HepG2 (cell line): Measurements from ENCODE around the gene TEX47. TPM values are rescaled to one million over a fixed set of nuclear protein-coding genes. Genes with fewer than 3 reads are reported as not detected.

Experiments used
- ATAC-seq: fragments of 200-7000 bp; cut with Tn5 transposase; 3 replicates; pipeline ENCODE4 v1.9.1; 2020; ENCODE audit warnings: mild to moderate bottlenecking, moderate library complexity
- BruUV-seq: library from RNA; stranded (reverse); fragments of 400-500 nt; replicated peaks from 2 replicates; lab custom pipeline; 2021; lab: Mats Ljungman, UMichigan
- CTCF ChIA-PET: fragments of 300-600 bp; formaldehyde crosslinking; extraction: SDS; loops from one replicate; lab custom pipeline; 2021; ENCODE audit warnings: low total read pairs, inconsistent platforms, low intra/inter-chr PET ratio; lab: Yijun Ruan, JAX
- POLR2A ChIA-PET: fragments of 350-600 bp; sonication (Branson Sonifier 250); formaldehyde crosslinking; loops from one replicate; lab custom pipeline; 2020; ENCODE audit warnings: antibody characterized with exemption, inconsistent platforms; lab: Yijun Ruan, JAX
- DNase-seq: peaks from one replicate; pipeline ENCODE4 v3.0.0-alpha.2; 2015; ENCODE audit warnings: low spot score
- FAIRE-seq: peaks from 3 replicates; lab custom pipeline; 2011; peaks lifted over from hg19 to GRCh38; lab: Jason Lieb, UNC
- H2AFZ ChIP-seq: one replicate; pipeline ENCODE4 v1.6.1; 2011; ENCODE audit warnings: low read length, inconsistent platforms
- H3K27ac ChIP-seq: fragments of 300-600 bp; 3 replicates; pipeline ENCODE4 v1.8.0; 2011; ENCODE audit warnings: mixed run types, mild to moderate bottlenecking, mixed read lengths, low read length, inconsistent platforms; ENCODE audit not compliant: insufficient read depth; ENCODE audit errors: extremely low read length
- H3K27me3 ChIP-seq, 2 experiments: fragments of 200-600 bp in 1 of 2; 2 replicates in 1 of 2; 3 replicates in 1 of 2; pipeline versions ENCODE4 v1.6.0 to v1.8.0; 2011; ENCODE audit warnings: low read length in 2 of 2, mild to moderate bottlenecking in 2 of 2, moderate library complexity in 2 of 2, inconsistent platforms in 1 of 2; ENCODE audit not compliant: insufficient read depth in 2 of 2, control insufficient read depth in 1 of 2
- H3K36me3 ChIP-seq, 2 experiments: fragments of 200-600 bp in 1 of 2; replicated peaks in 1 of 2; 2 replicates in 1 of 2; 3 replicates in 1 of 2; pipeline versions ENCODE4 v1.5.1 to v1.8.0; 2011; ENCODE audit warnings: low read length in 2 of 2, inconsistent platforms in 1 of 2; ENCODE audit not compliant: insufficient read depth in 2 of 2, control insufficient read depth in 1 of 2
- H3K4me1 ChIP-seq: 2 replicates; pipeline ENCODE4 v1.5.1; 2012; ENCODE audit warnings: low read length, inconsistent platforms; ENCODE audit not compliant: insufficient read depth
- H3K4me2 ChIP-seq: 2 replicates; pipeline ENCODE4 v1.6.0; 2011; ENCODE audit warnings: low read depth, low read length, inconsistent platforms
- H3K4me3 ChIP-seq, 3 experiments: fragments of 200-600 bp in 1 of 3; sonication (generic), shearing (Covaris generic) in 1 of 3; replicated peaks in 1 of 3; 2 replicates each; pipeline ENCODE4 v1.5.1; 2011 to 2016; ENCODE audit warnings: low read length in 3 of 3, inconsistent platforms in 2 of 3, low read depth in 2 of 3, mild to moderate bottlenecking in 2 of 3, control low read depth in 1 of 3, mixed read lengths in 1 of 3; ENCODE audit not compliant: insufficient read depth in 1 of 3
- H3K79me2 ChIP-seq: one replicate; pipeline ENCODE4 v1.6.1; 2011; ENCODE audit warnings: low read length, inconsistent platforms; ENCODE audit not compliant: insufficient read depth
- H3K9ac ChIP-seq: 2 replicates; pipeline ENCODE4 v1.6.0; 2011; ENCODE audit warnings: mild to moderate bottlenecking, low read depth, low read length, inconsistent platforms; ENCODE audit not compliant: insufficient read depth
- H3K9me3 ChIP-seq: 2 replicates; pipeline ENCODE4 v1.5.1; 2012; ENCODE audit warnings: mild to moderate bottlenecking, low read length
- H4K20me1 ChIP-seq: 2 replicates; pipeline ENCODE4 v1.6.0; 2011; ENCODE audit warnings: inconsistent platforms, mild to moderate bottlenecking, low read length, moderate library complexity; ENCODE audit not compliant: insufficient read depth
- CEBPB ChIP-seq: IDR thresholded peaks from 2 replicates; pipeline ENCODE4 v1.6.1; 2011; ENCODE audit warnings: low read depth, low read length, improper control_type of control experiment, borderline replicate concordance
- CEBPZ ChIP-seq: IDR thresholded peaks from 2 replicates; pipeline ENCODE4 v1.6.1; 2012; ENCODE audit warnings: low read length, improper control_type of control experiment
- KLF13 ChIP-seq: sonication (generic); formaldehyde crosslinking; IDR thresholded peaks from 2 replicates; pipeline ENCODE4 v1.4.0; 2020; ENCODE audit warnings: mild to moderate bottlenecking, missing genetic modification reagents
- MBNL3 ChIP-seq: fragments of 250-450 bp; sonication (Bioruptor Pico); conservative IDR thresholded peaks from 2 replicates; pipeline ENCODE4 v1.8.0; 2022; ENCODE audit warnings: mild to moderate bottlenecking, inconsistent platforms
- MED8 ChIP-seq: sonication (generic); formaldehyde crosslinking; IDR thresholded peaks from 2 replicates; pipeline ENCODE4 v1.8.1; 2023; ENCODE audit warnings: mild to moderate bottlenecking, missing genetic modification reagents; ENCODE audit not compliant: insufficient replicate concordance
- MYPOP ChIP-seq: sonication (generic); formaldehyde crosslinking; IDR thresholded peaks from 2 replicates; pipeline ENCODE4 v1.8.1; 2023; ENCODE audit warnings: mild to moderate bottlenecking, moderate library complexity, missing genetic modification reagents
- SOX6 ChIP-seq, 2 experiments: fragments of 450-650 bp in 1 of 2; sonication (generic) in 1 of 2; formaldehyde crosslinking in 1 of 2; IDR thresholded peaks; 2 replicates each; pipeline versions ENCODE4 v1.4.0 to v1.6.1; 2017 to 2020; ENCODE audit warnings: antibody characterized with exemption in 1 of 2, mild to moderate bottlenecking in 1 of 2, missing genetic modification reagents in 1 of 2
- ZBTB42 ChIP-seq: sonication (generic); formaldehyde crosslinking; IDR thresholded peaks from 2 replicates; pipeline ENCODE4 v1.5.0; 2020; ENCODE audit warnings: mild to moderate bottlenecking, missing genetic modification reagents
- ZNF251 ChIP-seq: sonication (generic); formaldehyde crosslinking; IDR thresholded peaks from 2 replicates; pipeline ENCODE4 v1.9.0; 2021; ENCODE audit warnings: mild to moderate bottlenecking, missing genetic modification reagents
- ZNF354B ChIP-seq: sonication (generic); formaldehyde crosslinking; IDR thresholded peaks from 2 replicates; pipeline ENCODE4 v1.8.0; 2022; ENCODE audit warnings: mild to moderate bottlenecking, missing genetic modification reagents
- ZNF503 ChIP-seq: sonication (generic); formaldehyde crosslinking; IDR thresholded peaks from 2 replicates; pipeline ENCODE4 v1.4.0; 2020; ENCODE audit warnings: missing genetic modification reagents
- ZNF619 ChIP-seq: sonication (generic); formaldehyde crosslinking; IDR thresholded peaks from 2 replicates; pipeline ENCODE4 v1.4.0; 2020; ENCODE audit warnings: mild to moderate bottlenecking, missing genetic modification reagents
- WGBS: methylation state at CpG from one replicate; pipeline ENCODE4 v1.1.6; 2017; ENCODE audit warnings: low lambda C conversion rate; 5-methylcytosine and 5-hydroxymethylcytosine counted together
- in situ Hi-C: cut with HindIII; loops from 2 replicates; pipeline ENCODE4 v1.10.0; 2017; ENCODE audit warnings: low pct_unique_long_range_greater_than_20kb; ENCODE audit not compliant: extremely low pct_ligation_motif_present
- intact Hi-C: fragments of 100-400 bp; cut with micrococcal nuclease; formaldehyde crosslinking; loops from one replicate; pipeline ENCODE4 v1.10.0; 2022; ENCODE audit not compliant: unreplicated experiment
- polyA plus RNA-seq, 8 experiments: library from polyadenylated mRNA; depleted of rRNA in 3 of 8; stranded (reverse) in 7 of 8; unstranded in 1 of 8; fragments of >200 nt; fragmentation: Illumina TruSeq in 4 of 8; extraction: Trizol in 4 of 8; gene quantifications; 2 replicates each; pipeline versions ENCODE4 v1.2.1 to v1.2.3, GENCODE V29; 2011 to 2016; ENCODE audit warnings: low read depth in 4 of 8, missing spikeins in 1 of 8, mixed read lengths in 1 of 8; ENCODE audit not compliant: insufficient read depth in 1 of 8
- total RNA-seq, 5 experiments: library from RNA; depleted of rRNA; stranded (reverse); fragments of >200 nt; fragmentation: Illumina TruSeq; extraction: Trizol; gene quantifications; 2 replicates each; pipeline ENCODE4 v1.2.3, GENCODE V29; 2016; ENCODE audit warnings: low read depth in 1 of 5
- TF ChIP-seq, protein P1 (sequence below), 2 experiments: sonication (generic) in 1 of 2; formaldehyde crosslinking in 1 of 2; IDR thresholded peaks; 2 replicates each; pipeline versions ENCODE4 v1.4.0 to v1.6.1; 2018 to 2020; ENCODE audit warnings: missing genetic modification reagents in 2 of 2, borderline replicate concordance in 1 of 2, low read depth in 1 of 2, mild to moderate bottlenecking in 1 of 2, missing biosample characterization in 1 of 2

TEX47 gene
- total and polyA plus RNA-seq, 2 of the 13 experiments (the other 11 are each of a cell fraction or from before 2014, with no cell fraction given): not detected

DNA sequence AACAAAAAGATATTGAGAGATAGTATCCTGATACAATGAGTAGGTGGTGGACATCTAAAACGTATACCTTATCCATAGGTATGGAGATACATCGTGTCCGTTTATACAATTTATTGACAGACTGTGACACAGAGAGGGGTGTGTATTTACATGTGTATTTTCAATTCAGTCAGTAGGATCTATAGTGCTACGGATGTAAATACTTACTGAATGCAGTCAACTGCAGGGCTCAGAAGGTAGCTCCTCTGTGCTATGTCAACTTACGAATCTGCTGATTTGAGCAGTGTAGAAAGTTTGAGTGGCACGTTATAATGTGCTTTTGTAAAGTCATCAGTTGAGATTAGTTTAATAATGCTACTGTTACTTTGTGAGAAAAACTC, 35.4 kb downstream of the TEX47 start:
- no peak overlapping the region for H3K9ac ChIP-seq
- H3K4me2 ChIP-seq: no peak overlapping the region
- H3K27ac ChIP-seq: no peak overlapping the region
- no TSS peak for BruUV-seq
- H3K27me3 ChIP-seq: peaks cover 0 to 22% of the 10 kb centered on the region in 2 experiments; a peak in 2 of 5 replicates
- intact Hi-C loops: no loop called here
- no peaks in the 10 kb centered on the region for H3K4me1 ChIP-seq
- H3K9me3 ChIP-seq: no peaks in the 10 kb centered on the region
- no peak overlapping the region for H3K4me3 ChIP-seq
- H3K79me2 ChIP-seq: no peaks in the 10 kb centered on the region
- ATAC-seq: peak; percentile 15; the same call in 1 of the 3 replicates
- H3K36me3 ChIP-seq: no peaks in the 10 kb centered on the region
- TF ChIP-seq ZNF354B: no peak
- TF ChIP-seq CEBPB: no peak
- no peak for TF ChIP-seq MYPOP (CRISPR knock-in tag)
- TF ChIP-seq SOX6 (IDR thresholded peaks at IDR 0.05): no peak
- TF ChIP-seq SOX6 (CRISPR knock-in tag; IDR thresholded peaks at IDR 0.05): no peak
- no peak for TF ChIP-seq MED8 (CRISPR knock-in tag)
- no peak for TF ChIP-seq ZBTB42
- no peak for TF ChIP-seq CEBPZ
- no peak for TF ChIP-seq ZNF251 (CRISPR knock-in tag)
- TF ChIP-seq, protein P1, sequence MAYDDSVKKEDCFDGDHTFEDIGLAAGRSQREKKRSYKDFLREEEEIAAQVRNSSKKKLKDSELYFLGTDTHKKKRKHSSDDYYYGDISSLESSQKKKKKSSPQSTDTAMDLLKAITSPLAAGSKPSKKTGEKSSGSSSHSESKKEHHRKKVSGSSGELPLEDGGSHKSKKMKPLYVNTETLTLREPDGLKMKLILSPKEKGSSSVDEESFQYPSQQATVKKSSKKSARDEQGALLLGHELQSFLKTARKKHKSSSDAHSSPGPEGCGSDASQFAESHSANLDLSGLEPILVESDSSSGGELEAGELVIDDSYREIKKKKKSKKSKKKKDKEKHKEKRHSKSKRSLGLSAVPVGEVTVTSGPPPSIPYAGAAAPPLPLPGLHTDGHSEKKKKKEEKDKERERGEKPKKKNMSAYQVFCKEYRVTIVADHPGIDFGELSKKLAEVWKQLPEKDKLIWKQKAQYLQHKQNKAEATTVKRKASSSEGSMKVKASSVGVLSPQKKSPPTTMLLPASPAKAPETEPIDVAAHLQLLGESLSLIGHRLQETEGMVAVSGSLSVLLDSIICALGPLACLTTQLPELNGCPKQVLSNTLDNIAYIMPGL (CRISPR knock-in tag; IDR thresholded peaks at IDR 0.05; ENCODE audit: borderline replicate concordance in 1 of 2, low read depth in 1 of 2): no peak
- TF ChIP-seq MBNL3: no peak
- TF ChIP-seq ZNF619 (CRISPR knock-in tag): no peak
- TF ChIP-seq KLF13 (CRISPR knock-in tag): no peak
- no peak for TF ChIP-seq ZNF503 (CRISPR knock-in tag)
- ChIA-PET CTCF (no interaction called here), POLR2A (no interaction called here)
- H2AFZ ChIP-seq: no peak overlapping the region
- no peak for DNase-seq
- no peak for FAIRE-seq
- H4K20me1 ChIP-seq: no peaks in the 10 kb centered on the region
- in situ Hi-C loops: no loop called here
- WGBS: 4% methylated on average over 6 of the region's 6 CpGs
